Measurements from ENCODE around the gene RAB11FIP2. TPM values are rescaled to one million over a fixed set of nuclear protein-coding genes. Genes with fewer than 3 reads are reported as not detected.

The RAB11FIP2 gene
- total RNA-seq, 2 donors from 2014 or later = 17.1 to 22.1 TPM

- no peak for TF ChIP-seq CTCF (IDR thresholded peaks at IDR 0.05)
Measured at GRCh38 chr10:117969592-117969991, 77.1 kb downstream of the RAB11FIP2 start.

GRCh38 chr10:117968354-117969182 is 78.2 kb downstream of the RAB11FIP2 start:
- Histone ChIP-seq H3K4me3 (no peak overlapping the region), H3K36me3 (replicated peaks in 1 of 2; ENCODE audit: insufficient read depth in 1 of 2, low read depth in 2 of 2) (no peaks in the 10 kb centered on the region), H3K4me1 (no peaks in the 10 kb centered on the region), H3K27me3 (no peaks in the 10 kb centered on the region), H3K27ac (no peak overlapping the region), H3K9me3 (no peaks in the 10 kb centered on the region)
- DNase-seq (no peak), ATAC-seq (no peak)
- intact Hi-C loops (cut with DNase I) = no loop called here
- TF ChIP-seq CTCF (IDR thresholded peaks at IDR 0.05) = no peak
- TF ChIP-seq POLR2A (IDR thresholded peaks at IDR 0.05) = no peak
- WGBS, 2 donors = 74 to 92% methylated on average over 10 of the region's 10 CpGs

More at GRCh38 chr10:117969592-117969991, 77.1 kb downstream of the RAB11FIP2 start:
- WGBS, 2 donors = 72 to 76% methylated on average over 1 of the region's 1 CpG
- Histone ChIP-seq H3K4me1 (no peaks in the 10 kb centered on the region), H3K27me3 (no peaks in the 10 kb centered on the region), H3K27ac (no peak overlapping the region), H3K36me3 (replicated peaks in 1 of 2; ENCODE audit: insufficient read depth in 1 of 2, low read depth in 2 of 2) (no peaks in the 10 kb centered on the region), H3K4me3 (no peak overlapping the region), H3K9me3 (no peaks in the 10 kb centered on the region)
- ATAC-seq (no peak), DNase-seq (no peak)
- intact Hi-C loops (cut with DNase I) = no loop called here

GRCh38 chr10:117967149-117967650 is 79.5 kb downstream of the RAB11FIP2 start:
- TF ChIP-seq POLR2A (IDR thresholded peaks at IDR 0.05) = no peak
- no peak for TF ChIP-seq CTCF (IDR thresholded peaks at IDR 0.05)
- 62 to 65% methylated on average over 7 of the region's 7 CpGs for WGBS, 2 donors
- ATAC-seq (no peak), DNase-seq (no peak)
- Histone ChIP-seq H3K4me1 (no peaks in the 10 kb centered on the region), H3K9me3 (no peaks in the 10 kb centered on the region), H3K27ac (no peak overlapping the region), H3K36me3 (replicated peaks in 1 of 2; ENCODE audit: insufficient read depth in 1 of 2, low read depth in 2 of 2) (no peaks in the 10 kb centered on the region), H3K4me3 (no peak overlapping the region), H3K27me3 (no peaks in the 10 kb centered on the region)
- intact Hi-C loops (cut with DNase I) = no loop called here

- 44 to 63% methylated on average over 2 of the region's 2 CpGs for WGBS, 2 donors
- Histone ChIP-seq H3K36me3 (replicated peaks in 1 of 2; ENCODE audit: insufficient read depth in 1 of 2, low read depth in 2 of 2) (no peaks in the 10 kb centered on the region), H3K4me1 (no peaks in the 10 kb centered on the region), H3K4me3 (no peak overlapping the region), H3K27me3 (no peaks in the 10 kb centered on the region), H3K9me3 (no peaks in the 10 kb centered on the region), H3K27ac (no peak overlapping the region)
- DNase-seq (no peak), ATAC-seq (no peak)
- intact Hi-C loops (cut with DNase I) = no loop called here
- no peak for TF ChIP-seq POLR2A (IDR thresholded peaks at IDR 0.05)
- no peak for TF ChIP-seq CTCF (IDR thresholded peaks at IDR 0.05)
Measured at GRCh38 chr10:117965984-117966383, 80.8 kb downstream of the RAB11FIP2 start.

- Histone ChIP-seq H3K27ac (no peak overlapping the region), H3K4me3 (no peak overlapping the region), H3K27me3 (no peaks in the 10 kb centered on the region), H3K36me3 (replicated peaks in 1 of 2; ENCODE audit: insufficient read depth in 1 of 2, low read depth in 2 of 2) (no peaks in the 10 kb centered on the region), H3K9me3 (no peaks in the 10 kb centered on the region), H3K4me1 (no peaks in the 10 kb centered on the region)
- DNase-seq = no peak
- no peak for ATAC-seq
- 86 to 94% methylated on average over 4 of the region's 4 CpGs for WGBS, 2 donors
- intact Hi-C loops (cut with DNase I) = no loop called here
- TF ChIP-seq POLR2A (IDR thresholded peaks at IDR 0.05) = no peak
- no peak for TF ChIP-seq CTCF (IDR thresholded peaks at IDR 0.05)
Measured at GRCh38 chr10:117964536-117964935, 82.2 kb downstream of the RAB11FIP2 start.

All from body of pancreas (tissue), 4 donors.